H1 (cell line): ENCODE results near the gene CUZD1. TPM values are rescaled to one million over a fixed set of nuclear protein-coding genes. Genes with fewer than 3 reads are reported as not detected.

Source experiments
- CTCF ChIA-PET: fragments of 300-600 bp; sonication (Branson Sonifier 250); formaldehyde crosslinking; loops from one replicate; lab custom pipeline; 2021; ENCODE audit not compliant: partially characterized antibody; lab: Charles Lee
- POLR2A ChIA-PET: fragments of 300-600 bp; sonication (Branson Sonifier 250); formaldehyde crosslinking; loops from one replicate; lab custom pipeline; 2021; ENCODE audit warnings: inconsistent platforms; ENCODE audit not compliant: partially characterized antibody; lab: Charles Lee
- DNase-seq, 2 experiments: peaks; one replicate each; pipeline versions ENCODE4 v3.0.0 to v3.0.0-alpha.2; 2010 to 2022; ENCODE audit warnings: low spot score in 2 of 2, low read depth in 1 of 2, mixed read lengths in 1 of 2
- FAIRE-seq: peaks from 2 replicates; lab custom pipeline; 2011; peaks lifted over from hg19 to GRCh38; lab: Jason Lieb, UNC
- H2AFZ ChIP-seq: 2 replicates; pipeline ENCODE4 v1.8.1; 2012; ENCODE audit warnings: low read length, inconsistent platforms
- H2AK5ac ChIP-seq: 2 replicates; pipeline ENCODE4 v1.6.1; 2013; ENCODE audit warnings: low read depth, low read length
- H2BK120ac ChIP-seq: replicated peaks from 2 replicates; pipeline ENCODE3; 2013; ENCODE audit warnings: low read depth, low read length, inconsistent platforms
- H2BK12ac ChIP-seq: 2 replicates; pipeline ENCODE4 v1.6.1; 2013; ENCODE audit warnings: low read depth, low read length
- H2BK15ac ChIP-seq: 2 replicates; pipeline ENCODE4 v1.6.1; 2013; ENCODE audit warnings: low read length
- H2BK20ac ChIP-seq: 2 replicates; pipeline ENCODE4 v1.6.1; 2013; ENCODE audit warnings: low read length
- H2BK5ac ChIP-seq: 2 replicates; pipeline ENCODE4 v1.6.1; 2013; ENCODE audit warnings: low read depth, low read length
- H3K14ac ChIP-seq: 2 replicates; pipeline ENCODE4 v1.6.1; 2013; ENCODE audit warnings: inconsistent platforms; ENCODE audit not compliant: insufficient read length
- H3K18ac ChIP-seq: 2 replicates; pipeline ENCODE4 v1.6.1; 2013; ENCODE audit warnings: low read length; ENCODE audit errors: extremely low read depth
- H3K23ac ChIP-seq: 2 replicates; pipeline ENCODE4 v1.6.1; 2013; ENCODE audit warnings: inconsistent platforms; ENCODE audit not compliant: insufficient read length
- H3K23me2 ChIP-seq: 2 replicates; pipeline ENCODE4 v1.6.1; 2013; ENCODE audit warnings: low read depth, low read length
- H3K27ac ChIP-seq: 2 replicates; pipeline ENCODE4 v1.6.1; 2011; ENCODE audit warnings: low read depth, low read length, inconsistent platforms
- H3K27me3 ChIP-seq, 4 experiments: replicated peaks in 1 of 4; 1 replicate in 1 of 4; 2 replicates in 3 of 4; pipeline versions ENCODE4 v1.6.1 to v1.8.1; 2011 to 2013; ENCODE audit warnings: low read length in 3 of 4, mild to moderate bottlenecking in 3 of 4, inconsistent platforms in 2 of 4, mixed read lengths in 2 of 4, moderate library complexity in 1 of 4; ENCODE audit not compliant: control insufficient read depth in 3 of 4, insufficient read depth in 3 of 4; ENCODE audit errors: extremely low read depth in 1 of 4
- H3K36me3 ChIP-seq, 4 experiments: 2 replicates each; pipeline versions ENCODE4 v1.6.1 to v1.8.1; 2011 to 2013; ENCODE audit warnings: mild to moderate bottlenecking in 4 of 4, low read length in 3 of 4, moderate library complexity in 2 of 4, control low read depth in 1 of 4, inconsistent platforms in 1 of 4; ENCODE audit not compliant: insufficient read depth in 4 of 4, control insufficient read depth in 2 of 4
- H3K4ac ChIP-seq: replicated peaks from 2 replicates; pipeline ENCODE3; 2013; ENCODE audit warnings: low read length, low read depth, mixed read lengths, inconsistent platforms; ENCODE audit not compliant: insufficient read length
- H3K4me1 ChIP-seq, 4 experiments: replicated peaks in 1 of 4; 1 replicate in 1 of 4; 2 replicates in 3 of 4; pipeline versions ENCODE4 v1.6.1 to v1.8.1; 2011 to 2013; ENCODE audit warnings: low read length in 3 of 4, inconsistent platforms in 2 of 4, mixed read lengths in 1 of 4; ENCODE audit not compliant: insufficient read depth in 4 of 4, control insufficient read depth in 3 of 4
- H3K4me2 ChIP-seq, 2 experiments: 2 replicates each; pipeline versions ENCODE4 v1.6.1 to v1.8.1; 2011 to 2013; ENCODE audit warnings: low read depth in 2 of 2, low read length in 2 of 2, control low read depth in 1 of 2, inconsistent platforms in 1 of 2, mild to moderate bottlenecking in 1 of 2; ENCODE audit not compliant: insufficient read depth in 1 of 2
- H3K4me3 ChIP-seq, 4 experiments: fragments of 200-600, 300-600 bp in 1 of 4; sonication (generic), shearing (Covaris generic), sonication (Bioruptor Twin) in 1 of 4; 2 replicates each; pipeline versions ENCODE4 v1.5.1 to v1.8.1; 2011 to 2016; ENCODE audit warnings: low read length in 4 of 4, low read depth in 3 of 4, control low read depth in 2 of 4, inconsistent platforms in 2 of 4, mild to moderate bottlenecking in 2 of 4, mixed read lengths in 1 of 4, moderate library complexity in 1 of 4; ENCODE audit not compliant: insufficient read depth in 2 of 4; ENCODE audit errors: extremely low read depth in 1 of 4
- H3K56ac ChIP-seq: replicated peaks from 2 replicates; pipeline ENCODE3; 2013; ENCODE audit warnings: low read depth, mild to moderate bottlenecking, mixed read lengths, low read length, inconsistent platforms; ENCODE audit not compliant: insufficient read length
- H3K79me1 ChIP-seq: 2 replicates; pipeline ENCODE4 v1.6.1; 2013; ENCODE audit warnings: low read depth, low read length, control low read depth
- H3K79me2 ChIP-seq, 2 experiments: 2 replicates each; pipeline versions ENCODE4 v1.6.1 to v1.8.1; 2012 to 2013; ENCODE audit warnings: low read length in 2 of 2, mild to moderate bottlenecking in 2 of 2, inconsistent platforms in 1 of 2; ENCODE audit not compliant: insufficient read depth in 2 of 2, control insufficient read depth in 1 of 2
- H3K9ac ChIP-seq, 4 experiments: replicated peaks in 1 of 4; 1 replicate in 1 of 4; 2 replicates in 3 of 4; pipeline versions ENCODE4 v1.6.1 to v1.8.1; 2011 to 2013; ENCODE audit warnings: low read depth in 3 of 4, low read length in 3 of 4, control low read depth in 2 of 4, mild to moderate bottlenecking in 2 of 4, moderate library complexity in 2 of 4, inconsistent platforms in 1 of 4; ENCODE audit errors: extremely low read depth in 1 of 4
- H3K9me3 ChIP-seq, 2 experiments: 2 replicates each; pipeline versions ENCODE4 v1.6.1 to v1.8.1; 2012 to 2013; ENCODE audit warnings: mild to moderate bottlenecking in 2 of 2, moderate library complexity in 2 of 2, control low read depth in 1 of 2, inconsistent platforms in 1 of 2, low read depth in 1 of 2, low read length in 1 of 2, mixed read lengths in 1 of 2; ENCODE audit not compliant: insufficient read depth in 2 of 2
- H4K20me1 ChIP-seq, 2 experiments: replicated peaks in 1 of 2; 2 replicates each; pipeline versions ENCODE3 to v1.8.1; 2011 to 2013; ENCODE audit warnings: inconsistent platforms in 2 of 2, low read length in 2 of 2, mild to moderate bottlenecking in 1 of 2; ENCODE audit not compliant: insufficient read depth in 2 of 2, control insufficient read depth in 1 of 2
- H4K5ac ChIP-seq: 2 replicates; pipeline ENCODE4 v1.6.1; 2013; ENCODE audit warnings: low read length, low read depth, mixed read lengths, inconsistent platforms; ENCODE audit not compliant: insufficient read length
- H4K8ac ChIP-seq: 2 replicates; pipeline ENCODE4 v1.8.0; 2013; ENCODE audit warnings: mild to moderate bottlenecking, moderate library complexity, low read length, inconsistent platforms; ENCODE audit not compliant: insufficient read depth; ENCODE audit errors: extremely low read depth
- H4K91ac ChIP-seq: replicated peaks from 2 replicates; pipeline ENCODE3; 2013; ENCODE audit warnings: low read length, mixed read lengths, inconsistent platforms; ENCODE audit not compliant: insufficient read length
- CBX5 ChIP-seq: fragments of 300-800, 300-1000 bp; sonication (generic); IDR thresholded peaks from 2 replicates; pipeline ENCODE4 v1.7.1; 2016; ENCODE audit warnings: antibody characterized with exemption, low read length, low read depth
- KDM4A ChIP-seq: IDR thresholded peaks from one replicate; pipeline ENCODE4 v1.7.1; 2012; ENCODE audit warnings: low read depth, mild to moderate bottlenecking, moderate library complexity, low read length, inconsistent platforms; ENCODE audit not compliant: severe bottlenecking
- RAD21 ChIP-seq, 2 experiments: IDR thresholded peaks in 1 of 2; conservative IDR thresholded peaks in 1 of 2; 2 replicates each; pipeline ENCODE4 v1.6.1; 2011; ENCODE audit warnings: low read depth in 2 of 2, low read length in 2 of 2, improper control_type of control experiment in 1 of 2, inconsistent platforms in 1 of 2, mild to moderate bottlenecking in 1 of 2, moderate library complexity in 1 of 2
- RFX5 ChIP-seq: IDR thresholded peaks from 2 replicates; pipeline ENCODE4 v1.6.1; 2011; ENCODE audit warnings: low read depth, low read length, improper control_type of control experiment, borderline replicate concordance
- SIRT6 ChIP-seq: IDR thresholded peaks from one replicate; pipeline ENCODE4 v1.7.1; 2012; ENCODE audit warnings: low read length, inconsistent platforms
- TBP ChIP-seq: IDR thresholded peaks from 2 replicates; pipeline ENCODE4 v1.6.1; 2011; ENCODE audit warnings: low read depth, low read length, improper control_type of control experiment
- WGBS, 2 experiments: shearing (Covaris generic) in 1 of 2; methylation state at CpG; one replicate each; pipeline versions ENCODE4 v1.1.6 to v1.1.7; 2013 to 2015; ENCODE audit warnings: low lambda C conversion rate in 2 of 2, mixed read lengths in 2 of 2, inconsistent platforms in 1 of 2, low coverage in 1 of 2, missing lambda C conversion rate in 1 of 2; ENCODE audit not compliant: insufficient replicate concordance in 2 of 2, insufficient coverage in 1 of 2, insufficient read length in 1 of 2; ENCODE audit errors: extremely low coverage in 1 of 2, missing lambda C conversion rate in 1 of 2; 5-methylcytosine and 5-hydroxymethylcytosine counted together
- polyA plus RNA-seq, 7 experiments: library from polyadenylated mRNA; depleted of rRNA in 3 of 7; stranded (reverse) in 5 of 7; unstranded in 2 of 7; fragments of >200 nt in 5 of 7; fragments of 200-250 nt in 2 of 7; gene quantifications; 1 replicate in 5 of 7; 2 replicates in 1 of 7; 4 replicates in 1 of 7; pipeline versions ENCODE4 v1.2.1 to v1.2.3, GENCODE V29; 2011 to 2013; ENCODE audit warnings: missing spikeins in 2 of 7, mixed read lengths in 2 of 7
- total RNA-seq: library from RNA; stranded (reverse); fragmentation: NEBNext Ultra II Directional; extraction: Animal tissue kit (Norgen Biotek cat#: 25700); gene quantifications from 2 replicates; pipeline ENCODE4 v1.2.1, GENCODE V29; 2021
- TF ChIP-seq, protein P1 (sequence below): IDR thresholded peaks from 2 replicates; pipeline ENCODE4 v1.6.1; 2012; ENCODE audit warnings: low read length, inconsistent platforms
- TF ChIP-seq, protein P2 (sequence below): IDR thresholded peaks from 2 replicates; pipeline ENCODE4 v1.6.1; 2011; ENCODE audit warnings: low read depth, mild to moderate bottlenecking, low read length; ENCODE audit not compliant: insufficient read depth

Gene CUZD1
- total and polyA plus RNA-seq, 2 of the 8 experiments (the other 6 are each of a cell fraction or from before 2014, with no cell fraction given) = 11.9 to 30.0 TPM

DNA sequence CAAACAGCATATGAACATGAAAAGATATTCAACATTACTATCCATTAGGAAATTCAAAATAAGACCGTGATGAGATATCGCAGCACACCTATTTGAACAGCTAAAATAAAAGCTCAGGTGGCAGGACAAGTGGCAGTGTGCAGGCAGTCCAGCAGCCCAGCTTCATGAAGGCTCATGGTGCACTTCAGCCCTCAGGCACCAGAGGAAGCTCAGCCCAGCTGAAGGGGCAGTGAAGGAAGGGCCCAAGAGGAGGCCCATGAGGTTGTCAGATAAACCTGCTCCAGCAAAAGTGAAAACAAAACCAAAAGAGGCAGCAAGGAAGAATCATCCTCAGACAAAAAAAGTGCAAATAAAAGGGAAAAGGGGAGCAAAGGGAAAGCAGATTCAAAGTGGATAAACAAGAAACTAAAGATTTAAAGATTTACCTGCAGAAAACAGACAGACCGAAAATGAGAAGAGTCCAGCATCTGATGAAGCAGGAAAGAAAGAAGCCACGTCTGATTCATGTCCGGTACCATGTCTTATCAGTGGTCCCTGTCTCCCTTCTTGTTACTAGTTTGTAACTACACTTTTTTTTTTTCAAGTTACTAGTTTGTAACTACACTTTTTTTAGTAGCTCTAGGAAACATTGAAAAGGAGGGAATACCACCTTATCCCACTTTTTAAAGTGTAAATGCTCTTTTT lies 48.7 kb upstream of the CUZD1 start:
- no peak overlapping the region for H4K91ac ChIP-seq
- H3K27ac ChIP-seq = no peak overlapping the region
- no peaks in the 10 kb centered on the region for H3K79me1 ChIP-seq
- FAIRE-seq (no peak), DNase-seq (no peak)
- WGBS, 2 experiments = 92% methylated on average over 5 of the region's 5 CpGs; no CpG with 5 or more reads in 1 of the 2 experiments
- H3K36me3 ChIP-seq = no peaks in the 10 kb centered on the region
- no peaks in the 10 kb centered on the region for H3K79me2 ChIP-seq
- H2AFZ ChIP-seq = 0 out of 2 replicates have a peak overlapping the region, but pooled peaks have one; percentile 8
- no peak overlapping the region for H3K9ac ChIP-seq
- POLR2A ChIA-PET = no interaction called here
- H2BK5ac ChIP-seq = no peak overlapping the region
- H3K9me3 ChIP-seq = no peaks in the 10 kb centered on the region
- H3K14ac ChIP-seq = no peak overlapping the region
- H3K27me3 ChIP-seq = no peaks in the 10 kb centered on the region
- no peak overlapping the region for H4K5ac ChIP-seq
- H2BK15ac ChIP-seq = no peak overlapping the region
- H2BK120ac ChIP-seq = no peak overlapping the region
- H3K4me2 ChIP-seq = no peak overlapping the region
- H2BK12ac ChIP-seq = no peak overlapping the region
- no peaks in the 10 kb centered on the region for H4K20me1 ChIP-seq
- CTCF ChIA-PET = interaction anchor here (0.6 kb wide), 1 partner anchor 9 kb away, joined by 3 read pairs; no protein-coding TSS in a partner anchor
- TF ChIP-seq RAD21 (IDR thresholded peaks at IDR 0.05 in 1 of 2, conservative IDR thresholded peaks at IDR 0.05 in 1 of 2; ENCODE audit: low read depth in 2 of 2, low read length in 2 of 2) = 0 out of 4 replicates have a peak, but pooled peaks of 1 of the 2 experiments have one; percentile 1
- TF ChIP-seq, protein P1, sequence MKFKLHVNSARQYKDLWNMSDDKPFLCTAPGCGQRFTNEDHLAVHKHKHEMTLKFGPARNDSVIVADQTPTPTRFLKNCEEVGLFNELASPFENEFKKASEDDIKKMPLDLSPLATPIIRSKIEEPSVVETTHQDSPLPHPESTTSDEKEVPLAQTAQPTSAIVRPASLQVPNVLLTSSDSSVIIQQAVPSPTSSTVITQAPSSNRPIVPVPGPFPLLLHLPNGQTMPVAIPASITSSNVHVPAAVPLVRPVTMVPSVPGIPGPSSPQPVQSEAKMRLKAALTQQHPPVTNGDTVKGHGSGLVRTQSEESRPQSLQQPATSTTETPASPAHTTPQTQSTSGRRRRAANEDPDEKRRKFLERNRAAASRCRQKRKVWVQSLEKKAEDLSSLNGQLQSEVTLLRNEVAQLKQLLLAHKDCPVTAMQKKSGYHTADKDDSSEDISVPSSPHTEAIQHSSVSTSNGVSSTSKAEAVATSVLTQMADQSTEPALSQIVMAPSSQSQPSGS = no peak
- TF ChIP-seq RFX5 = no peak
- TF ChIP-seq KDM4A = no peak
- TF ChIP-seq SIRT6 = no peak
- TF ChIP-seq CBX5 = no peak
- TF ChIP-seq, protein P2, sequence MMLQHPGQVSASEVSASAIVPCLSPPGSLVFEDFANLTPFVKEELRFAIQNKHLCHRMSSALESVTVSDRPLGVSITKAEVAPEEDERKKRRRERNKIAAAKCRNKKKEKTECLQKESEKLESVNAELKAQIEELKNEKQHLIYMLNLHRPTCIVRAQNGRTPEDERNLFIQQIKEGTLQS = no peak
- no peak for TF ChIP-seq TBP
- no peaks in the 10 kb centered on the region for H3K4me1 ChIP-seq
- no peak overlapping the region for H3K23ac ChIP-seq
- H4K8ac ChIP-seq = no peak overlapping the region; the same call in 1 of the 2 replicates
- H3K23me2 ChIP-seq = no peaks in the 10 kb centered on the region
- H3K4ac ChIP-seq = no peak overlapping the region
- no peak overlapping the region for H2AK5ac ChIP-seq
- H3K4me3 ChIP-seq = no peak overlapping the region
- no peak overlapping the region for H3K18ac ChIP-seq
- no peak overlapping the region for H3K56ac ChIP-seq
- H2BK20ac ChIP-seq = no peak overlapping the region
